Nephron (organoid): ENCODE data around the gene FRG2B.
"Not testable (repeated sequence)": the region's sequence is repeated elsewhere in the genome, so short reads cannot be mapped to it uniquely, and the experiment has no call there.

Experiments
- H3K27ac Mint-ChIP-seq, 3 experiments: 2 replicates each; pipeline ENCODE4 v1.8.0; 2020; ENCODE audit warnings: mixed read lengths in 3 of 3, mild to moderate bottlenecking in 2 of 3, moderate library complexity in 1 of 3
- H3K27me3 Mint-ChIP-seq: 2 replicates; pipeline ENCODE4 v1.8.0; 2021; ENCODE audit warnings: low read depth, mild to moderate bottlenecking, moderate library complexity, mixed read lengths
- H3K36me3 Mint-ChIP-seq: 2 replicates; pipeline ENCODE4 v1.8.0; 2020; ENCODE audit warnings: low read depth, mixed read lengths
- H3K4me1 Mint-ChIP-seq: 2 replicates; pipeline ENCODE4 v1.8.0; 2020; ENCODE audit warnings: mixed read lengths
- H3K4me3 Mint-ChIP-seq, 3 experiments: 2 replicates each; pipeline ENCODE4 v1.8.0; 2020; ENCODE audit warnings: mild to moderate bottlenecking in 3 of 3, mixed read lengths in 3 of 3, moderate library complexity in 2 of 3
- H3K9me3 Mint-ChIP-seq: 2 replicates; pipeline ENCODE4 v1.8.0; 2020; ENCODE audit warnings: mixed read lengths
- CTCF ChIP-seq, 3 experiments: fragments of 200-600 bp; sonication (generic); IDR thresholded peaks; one replicate each; pipeline ENCODE4 v1.5.0; 2021; ENCODE audit warnings: antibody characterized with exemption in 3 of 3; ENCODE audit not compliant: unreplicated experiment in 3 of 3

Gene FRG2B

GRCh38 chr10:133611079-133611478 lies 15.5 kb downstream of the FRG2B start:
- H3K4me3 Mint-ChIP-seq: no peak overlapping the region
- no peak overlapping the region for H3K27ac Mint-ChIP-seq
- H3K36me3 Mint-ChIP-seq: no peaks in the 10 kb centered on the region
- H3K27me3 Mint-ChIP-seq: peaks cover 15% of the 10 kb centered on the region
- peaks cover 50% of the 10 kb centered on the region for H3K9me3 Mint-ChIP-seq
- no peak for TF ChIP-seq CTCF (IDR thresholded peaks at IDR 0.05; ENCODE audit: unreplicated experiment in 3 of 3)
- no peaks in the 10 kb centered on the region for H3K4me1 Mint-ChIP-seq

DNA sequence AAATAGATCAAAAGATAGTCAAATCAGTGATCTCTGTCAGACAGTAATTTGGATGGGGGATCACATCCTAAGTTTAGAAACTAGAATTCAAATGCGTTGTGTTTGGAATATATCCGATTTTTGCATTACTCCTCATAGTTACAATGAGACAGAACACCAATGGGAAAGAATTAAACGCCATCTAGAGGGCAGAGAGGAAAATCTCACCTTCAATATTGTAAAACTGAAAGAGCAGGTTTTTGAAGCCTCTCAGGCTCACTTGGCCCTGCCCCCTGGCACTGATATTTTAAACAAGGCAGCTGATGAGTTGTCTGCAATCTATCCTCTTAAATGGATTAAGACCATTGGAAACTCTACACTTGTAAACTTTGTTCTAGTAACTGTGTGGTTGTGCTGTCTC lies 17.7 kb downstream of the FRG2B start:
- Mint-ChIP-seq H3K36me3 (no peaks in the 10 kb centered on the region), H3K27ac (no peak overlapping the region), H3K27me3 (peaks cover 18% of the 10 kb centered on the region)

DNA sequence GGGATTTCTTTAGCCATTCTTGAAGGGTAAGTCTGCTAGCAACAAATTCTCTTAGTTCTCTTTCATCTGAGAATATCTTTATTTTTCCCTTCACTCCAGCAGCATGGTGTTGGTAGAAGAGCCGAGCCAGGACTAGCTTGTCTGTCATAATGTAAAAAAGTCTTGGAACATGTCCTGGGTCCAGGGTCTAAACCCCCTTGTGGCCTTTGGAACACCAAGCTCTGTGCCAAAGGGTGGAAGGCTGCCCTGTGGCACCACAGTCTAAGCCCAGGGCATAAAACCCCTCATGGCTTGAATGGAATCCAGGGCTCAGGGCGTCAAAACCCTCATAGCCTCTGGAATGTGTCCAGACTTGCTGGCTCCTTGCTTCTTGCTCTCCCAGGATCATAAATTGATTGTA lies 23.2 kb downstream of the FRG2B start:
- not testable (repeated sequence) for H3K27ac Mint-ChIP-seq, H3K36me3 Mint-ChIP-seq, H3K27me3 Mint-ChIP-seq, H3K4me3 Mint-ChIP-seq, H3K4me1 Mint-ChIP-seq
- peaks cover 35% of the 10 kb centered on the region for H3K9me3 Mint-ChIP-seq

More for the DNA sequence above, 17.7 kb downstream of the FRG2B start:
- no peak overlapping the region for H3K4me3 Mint-ChIP-seq
- no peaks in the 10 kb centered on the region for H3K4me1 Mint-ChIP-seq
- H3K9me3 Mint-ChIP-seq: peaks cover 40% of the 10 kb centered on the region
- peak in 2 of 3 experiments; percentile 9 to 32 for TF ChIP-seq CTCF (IDR thresholded peaks at IDR 0.05; ENCODE audit: unreplicated experiment in 3 of 3)

DNA sequence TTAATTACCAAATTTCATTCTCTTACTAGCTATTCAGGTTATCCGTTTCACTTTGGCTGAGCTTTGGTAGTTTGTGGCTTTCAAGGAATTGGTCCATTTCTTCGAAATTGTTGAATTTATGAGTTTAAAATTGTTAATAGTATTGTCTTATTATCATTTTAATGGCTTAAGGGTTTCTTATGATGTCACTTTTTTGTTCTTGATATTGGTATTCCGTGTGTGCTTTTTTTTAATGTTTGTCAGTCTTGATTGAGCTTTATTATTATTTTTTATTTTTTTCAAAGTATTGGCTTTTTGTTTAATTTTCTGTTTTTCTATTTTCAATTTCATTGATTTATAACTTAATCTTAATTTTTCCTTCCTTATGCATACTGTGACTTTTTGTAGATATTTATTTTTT lies 25.9 kb downstream of the FRG2B start:
- H3K36me3 Mint-ChIP-seq: no peaks in the 10 kb centered on the region
- no peak overlapping the region for H3K4me3 Mint-ChIP-seq
- no peaks in the 10 kb centered on the region for H3K4me1 Mint-ChIP-seq
- H3K27ac Mint-ChIP-seq: no peak overlapping the region
- H3K27me3 Mint-ChIP-seq: peaks cover 9% of the 10 kb centered on the region
- TF ChIP-seq CTCF (IDR thresholded peaks at IDR 0.05; ENCODE audit: unreplicated experiment in 3 of 3): no peak
- peaks cover 26% of the 10 kb centered on the region for H3K9me3 Mint-ChIP-seq

- H3K36me3 Mint-ChIP-seq, H3K27me3 Mint-ChIP-seq, H3K4me3 Mint-ChIP-seq, H3K27ac Mint-ChIP-seq, H3K4me1 Mint-ChIP-seq: not testable (repeated sequence)
- H3K9me3 Mint-ChIP-seq: peaks cover 26% of the 10 kb centered on the region
Observed at GRCh38 chr10:133599869-133600268, 26.7 kb downstream of the FRG2B start.

DNA sequence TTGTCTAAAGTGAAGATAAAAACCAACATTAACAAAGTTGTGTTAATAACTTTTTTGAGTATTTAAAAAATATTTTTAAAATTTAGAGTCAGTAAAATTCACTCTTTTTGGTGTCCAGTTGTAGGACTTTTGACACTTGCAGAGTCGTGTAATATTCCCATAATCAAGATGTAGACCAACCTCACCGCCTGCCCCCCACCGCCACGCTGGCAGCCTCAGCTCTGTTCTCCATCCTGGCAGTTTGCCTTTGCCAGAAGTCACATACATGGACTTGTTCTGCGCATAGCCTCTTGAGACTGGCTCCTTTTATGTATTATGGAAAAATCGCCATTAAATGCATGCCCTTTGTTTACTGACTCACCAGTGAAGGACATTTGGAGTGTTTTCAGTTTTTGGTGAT lies 33.9 kb downstream of the FRG2B start:
- no peak overlapping the region for H3K4me3 Mint-ChIP-seq
- H3K9me3 Mint-ChIP-seq: peaks cover 27% of the 10 kb centered on the region
- H3K27me3 Mint-ChIP-seq: peaks cover 17% of the 10 kb centered on the region
- no peak overlapping the region for H3K27ac Mint-ChIP-seq
- no peaks in the 10 kb centered on the region for H3K4me1 Mint-ChIP-seq
- no peak for TF ChIP-seq CTCF (IDR thresholded peaks at IDR 0.05; ENCODE audit: unreplicated experiment in 3 of 3)
- H3K36me3 Mint-ChIP-seq: no peaks in the 10 kb centered on the region

DNA sequence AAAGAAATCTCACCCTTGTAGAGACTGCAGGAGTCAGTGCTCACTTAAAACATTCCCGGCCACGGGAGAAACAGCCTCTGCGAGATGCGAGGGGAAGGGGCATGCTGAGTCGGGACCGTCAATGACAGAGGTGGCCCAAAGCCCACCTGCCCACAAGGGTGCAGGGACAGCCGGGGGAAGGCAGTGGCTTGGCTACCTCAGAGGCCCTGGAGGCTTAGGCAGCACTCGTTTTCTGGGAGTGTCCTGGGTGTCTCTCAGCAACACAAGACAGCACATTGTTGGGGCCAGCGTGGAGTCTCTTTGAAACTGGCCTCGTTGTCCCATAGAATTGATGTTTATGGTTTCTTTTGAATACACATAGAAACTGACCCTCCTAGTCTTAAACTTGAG lies 35.6 kb downstream of the FRG2B start:
- Mint-ChIP-seq H3K9me3 (peaks cover 33% of the 10 kb centered on the region), H3K36me3 (no peaks in the 10 kb centered on the region), H3K27me3 (peaks cover 13% of the 10 kb centered on the region), H3K4me3 (no peak overlapping the region), H3K27ac (no peak overlapping the region), H3K4me1 (no peaks in the 10 kb centered on the region)
- TF ChIP-seq CTCF (IDR thresholded peaks at IDR 0.05; ENCODE audit: unreplicated experiment in 3 of 3): no peak
